HPDE6-E6E7 (cell line): ENCODE results near the gene MYF6.

ENCODE experiments used
- DNase-seq: peaks from one replicate; pipeline ENCODE4 v3.0.0; 2011; ENCODE audit warnings: missing footprints; ENCODE audit errors: extremely low spot score

Gene MYF6

DNA sequence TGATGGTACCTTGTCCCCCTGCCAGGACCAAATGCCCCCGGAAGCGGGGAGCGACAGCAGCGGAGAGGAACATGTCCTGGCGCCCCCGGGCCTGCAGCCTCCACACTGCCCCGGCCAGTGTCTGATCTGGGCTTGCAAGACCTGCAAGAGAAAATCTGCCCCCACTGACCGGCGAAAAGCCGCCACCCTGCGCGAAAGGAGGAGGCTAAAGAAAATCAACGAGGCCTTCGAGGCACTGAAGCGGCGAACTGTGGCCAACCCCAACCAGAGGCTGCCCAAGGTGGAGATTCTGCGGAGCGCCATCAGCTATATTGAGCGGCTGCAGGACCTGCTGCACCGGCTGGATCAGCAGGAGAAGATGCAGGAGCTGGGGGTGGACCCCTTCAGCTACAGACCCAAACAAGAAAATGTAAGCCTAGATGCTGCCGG is 410 bp downstream of the MYF6 start:
- DNase-seq: no peak

GRCh38 chr12:80708259-80708974 is 983 bp downstream of the MYF6 start:
- DNase-seq: no peak

- no peak for DNase-seq
Measured at GRCh38 chr12:80708975-80709328, 1.5 kb downstream of the MYF6 start.

GRCh38 chr12:80709811-80710726 is 2.6 kb downstream of the MYF6 start:
- no peak for DNase-seq

DNA sequence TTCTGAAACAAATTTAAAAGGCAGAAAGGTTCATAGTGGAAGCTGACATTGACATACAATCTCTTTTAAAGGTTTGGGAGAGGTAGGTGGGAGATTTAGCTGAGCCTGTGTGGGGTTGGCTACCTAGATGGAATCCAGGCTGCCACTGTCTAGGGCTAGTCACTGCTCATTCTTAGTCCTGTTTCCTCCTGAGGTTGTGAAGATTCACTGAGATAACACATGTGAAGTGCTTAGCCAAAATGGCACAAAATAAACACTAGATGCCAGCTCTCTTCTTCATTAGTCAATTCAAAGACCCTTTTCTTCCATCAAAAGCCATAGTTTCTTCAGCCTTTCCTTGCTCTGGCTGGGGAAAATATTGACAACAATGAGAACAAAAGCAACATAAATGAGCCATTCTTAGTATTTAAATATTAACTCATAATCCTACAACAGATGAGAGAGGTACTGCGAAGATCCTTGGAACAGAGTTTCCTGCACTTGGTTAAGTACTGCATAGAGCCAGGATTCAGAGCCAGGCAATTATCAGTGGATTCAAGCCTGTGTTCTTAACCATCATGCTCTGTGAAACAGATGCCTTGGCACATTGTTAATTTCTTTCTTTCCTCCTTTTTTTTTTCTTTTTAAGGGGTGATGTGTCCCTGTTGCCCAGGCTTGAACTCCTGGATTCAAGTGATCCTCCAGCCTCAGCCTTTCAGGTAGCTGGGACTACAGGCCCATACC is 3.5 kb downstream of the MYF6 start:
- no peak for DNase-seq

DNA sequence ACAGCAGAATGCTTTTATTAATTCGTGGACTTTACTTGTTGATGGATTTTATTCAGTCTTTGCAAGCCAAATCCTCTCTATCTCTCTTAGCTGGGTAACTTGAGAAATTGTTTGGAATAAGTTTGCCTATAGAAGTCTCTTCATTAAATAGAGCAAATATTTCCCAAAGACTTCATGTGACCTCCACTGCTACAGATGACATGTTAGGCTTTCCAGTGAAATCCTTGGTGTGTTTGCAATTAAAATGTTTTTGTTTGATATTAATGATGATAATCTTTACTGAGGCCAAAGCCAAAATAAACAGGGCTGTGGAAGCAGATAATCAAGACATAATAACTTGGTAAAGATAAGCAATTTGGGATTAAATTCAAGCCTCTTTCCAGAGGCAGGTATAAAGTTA is 4.4 kb downstream of the MYF6 start:
- no peak for DNase-seq

GRCh38 chr12:80712866-80713265 is 5.4 kb downstream of the MYF6 start:
- DNase-seq: no peak

- no peak for DNase-seq
Measured at GRCh38 chr12:80713419-80713818, 6.0 kb downstream of the MYF6 start.

DNA sequence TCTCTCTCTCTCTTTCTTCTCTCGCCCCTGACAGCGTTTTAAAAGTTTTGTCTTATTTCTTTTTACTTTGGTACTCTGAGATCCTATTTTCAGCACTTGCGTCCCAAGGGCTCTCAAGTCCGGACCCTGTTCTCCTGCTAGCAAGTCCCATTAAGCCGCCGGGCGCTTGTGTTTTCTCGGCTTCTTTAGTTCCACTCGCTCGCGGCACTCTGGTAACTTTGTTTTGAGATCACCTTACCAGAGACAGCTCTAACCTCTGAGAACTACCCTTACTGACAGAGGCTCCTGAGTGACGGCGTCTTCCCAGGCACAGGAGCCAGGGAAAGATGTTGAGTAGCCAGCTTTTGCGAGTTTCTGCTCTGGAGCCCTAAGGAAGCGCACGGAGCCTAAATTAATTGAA is 6.6 kb downstream of the MYF6 start:
- DNase-seq: no peak

GRCh38 chr12:80714846-80715245 is 7.4 kb downstream of the MYF6 start:
- no peak for DNase-seq

GRCh38 chr12:80715713-80716249 is 8.3 kb downstream of the MYF6 start:
- no peak for DNase-seq

DNA sequence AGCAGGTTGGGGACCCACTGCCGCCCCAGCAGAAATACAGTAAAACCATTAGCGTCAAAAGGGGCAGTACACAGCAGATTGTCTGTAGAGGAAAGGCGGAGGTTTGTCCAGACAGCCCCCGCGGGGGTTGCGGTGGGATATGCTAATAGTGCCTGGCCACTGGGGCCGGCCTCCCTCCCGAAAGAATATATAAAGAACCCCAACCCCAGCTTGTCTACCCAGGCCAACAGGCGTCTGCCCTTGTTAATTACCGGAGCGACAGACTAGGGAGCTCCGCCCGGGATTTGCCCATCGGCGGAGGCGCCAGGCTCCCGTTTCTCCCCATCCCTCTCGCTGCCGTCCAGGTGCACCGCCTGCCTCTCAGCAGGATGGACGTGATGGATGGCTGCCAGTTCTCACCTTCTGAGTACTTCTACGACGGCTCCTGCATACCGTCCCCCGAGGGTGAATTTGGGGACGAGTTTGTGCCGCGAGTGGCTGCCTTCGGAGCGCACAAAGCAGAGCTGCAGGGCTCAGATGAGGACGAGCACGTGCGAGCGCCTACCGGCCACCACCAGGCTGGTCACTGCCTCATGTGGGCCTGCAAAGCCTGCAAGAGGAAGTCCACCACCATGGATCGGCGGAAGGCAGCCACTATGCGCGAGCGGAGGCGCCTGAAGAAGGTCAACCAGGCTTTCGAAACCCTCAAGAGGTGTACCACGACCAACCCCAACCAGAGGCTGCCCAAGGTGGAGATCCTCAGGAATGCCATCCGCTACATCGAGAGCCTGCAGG is 9.4 kb downstream of the MYF6 start, which contains the start of gene MYF5:
Gene MYF5, plus strand, starts transcription at position 217 of the 774 bp plus-strand sequence. Its CDS starts 152 bp downstream, at position 369.
- no peak for DNase-seq

DNA sequence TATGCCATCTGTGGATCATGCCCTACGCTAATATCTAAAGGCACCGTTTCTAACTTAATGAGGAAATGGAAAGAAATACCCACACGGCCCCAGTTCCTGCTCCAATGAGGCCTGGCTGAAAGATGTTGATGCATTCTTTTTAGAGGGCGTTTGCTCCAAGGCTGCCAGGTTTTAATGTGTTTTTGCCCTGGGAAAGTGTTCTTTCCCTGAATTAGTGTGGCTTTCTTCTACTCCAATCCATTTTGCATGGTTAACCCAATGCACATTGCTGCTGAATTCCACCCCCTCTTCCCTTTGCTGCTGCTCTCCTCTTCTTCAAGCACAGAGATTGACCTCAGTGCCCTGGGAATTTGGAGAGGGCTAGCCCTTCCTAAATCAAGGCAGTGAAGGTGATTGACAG is 10.4 kb downstream of the MYF6 start:
- DNase-seq: no peak

GRCh38 chr12:80720516-80720915 is 13.1 kb downstream of the MYF6 start:
- DNase-seq: no peak

DNA sequence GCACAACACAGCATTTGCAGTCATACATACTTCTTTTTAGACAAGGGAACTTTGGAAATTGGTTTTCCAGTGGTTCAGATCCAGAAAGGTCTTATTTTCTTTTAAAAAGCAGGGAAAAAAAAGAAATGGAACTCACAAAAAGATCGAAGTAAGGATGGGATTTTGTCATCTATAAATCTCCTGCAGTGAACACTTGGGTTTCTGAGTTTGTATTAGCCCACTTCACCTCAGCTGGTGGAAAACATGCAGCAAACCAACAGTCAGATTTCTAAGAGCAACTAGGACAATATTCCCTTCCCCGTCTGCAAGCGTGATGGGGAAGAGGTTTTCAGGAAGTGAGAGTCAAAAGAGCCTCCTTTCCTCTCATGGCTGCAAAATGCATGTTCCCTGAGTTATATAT is 13.9 kb downstream of the MYF6 start:
- DNase-seq: no peak

DNA sequence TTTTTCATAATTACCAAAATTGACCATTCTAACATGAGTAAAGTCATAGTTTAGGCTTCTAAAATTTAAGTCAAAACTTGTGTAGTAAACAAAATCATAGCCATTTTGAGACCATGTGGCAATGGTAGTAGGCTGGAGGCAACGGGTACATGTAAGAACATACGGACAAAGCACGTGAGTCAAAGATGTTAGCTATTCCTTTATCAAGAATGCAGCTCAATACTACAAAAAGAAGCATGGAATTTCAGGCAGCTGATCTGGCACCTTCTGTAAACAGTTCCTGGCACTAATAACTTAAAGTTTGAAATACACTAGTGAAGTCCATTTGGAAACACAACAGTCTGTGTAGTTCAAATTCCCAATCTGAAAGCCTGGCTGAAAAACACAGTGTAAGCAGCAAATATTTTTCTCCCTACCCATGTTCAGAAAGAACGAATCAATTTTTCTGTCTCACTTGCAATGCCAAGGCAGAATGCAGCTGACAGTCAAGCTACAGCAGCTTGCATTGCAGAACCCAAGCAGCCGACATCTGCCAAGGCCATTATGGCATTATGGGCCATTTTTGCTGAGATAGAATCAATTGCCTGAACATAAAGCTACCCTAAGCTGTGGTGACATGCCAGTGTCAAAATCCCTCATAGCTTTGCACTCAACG is 38.5 kb downstream of the MYF6 start:
- DNase-seq: no peak

DNA sequence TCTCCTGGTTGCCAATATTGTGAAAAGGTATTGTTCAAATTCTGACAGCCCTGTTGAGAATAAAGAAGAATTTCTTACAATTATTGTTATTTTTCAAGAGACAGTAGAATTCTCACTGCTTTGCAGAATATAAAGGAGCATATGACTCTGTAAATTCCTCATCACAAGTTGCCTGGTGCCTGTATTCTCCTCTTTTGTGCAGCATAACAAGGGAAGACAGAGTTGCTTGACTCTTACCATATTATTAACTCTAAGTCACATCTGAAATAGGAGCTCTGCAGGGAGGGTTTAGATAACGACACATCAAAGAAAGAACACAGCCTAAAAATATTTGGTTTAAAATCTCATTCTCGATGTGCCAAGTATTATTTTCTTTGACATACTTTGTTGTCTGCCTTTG is 40.4 kb downstream of the MYF6 start:
- DNase-seq: no peak

DNA sequence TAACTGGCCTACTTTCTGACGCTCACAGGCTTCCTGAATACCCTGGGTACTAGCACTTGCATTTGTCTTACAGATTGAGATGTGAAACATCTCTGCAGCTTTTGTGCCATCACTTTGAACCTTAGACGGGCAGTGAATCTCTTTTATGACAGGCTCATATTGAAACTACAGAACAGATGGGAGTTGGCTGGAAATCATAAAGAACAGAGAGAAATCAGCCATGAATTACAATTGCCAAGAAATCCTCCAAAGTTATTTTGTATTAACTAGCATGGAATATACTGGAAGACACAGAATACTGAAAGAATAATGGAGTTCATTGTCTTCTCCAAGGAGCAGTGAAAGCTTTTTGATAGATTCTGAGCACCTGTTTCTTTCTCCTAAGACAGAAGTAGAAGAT is 42.0 kb downstream of the MYF6 start:
- no peak for DNase-seq

GRCh38 chr12:80752464-80752863 is 45.0 kb downstream of the MYF6 start:
- no peak for DNase-seq

DNA sequence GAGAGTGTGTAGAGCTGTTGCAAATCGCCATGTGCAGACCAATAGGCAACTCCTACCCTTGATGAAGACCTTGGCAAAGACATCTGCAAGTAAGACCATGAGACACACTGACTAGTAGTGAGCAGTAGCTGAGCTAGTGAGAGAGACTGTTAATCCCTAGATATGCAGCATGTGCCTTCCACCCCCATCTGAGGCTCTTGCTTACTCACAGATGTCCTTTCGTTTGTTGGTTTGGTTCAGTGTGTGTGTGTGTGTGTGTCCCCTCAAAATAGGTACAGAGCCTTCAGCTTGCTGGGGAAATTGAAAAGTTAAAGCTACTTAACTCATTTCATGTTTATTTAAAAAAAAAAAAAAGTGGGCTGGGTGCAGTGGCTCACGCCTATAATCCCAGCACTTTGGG is 46.8 kb downstream of the MYF6 start:
- no peak for DNase-seq

GRCh38 chr12:80756875-80757274 is 49.4 kb downstream of the MYF6 start:
- DNase-seq: no peak
